ENCODE measurements around the gene VCP. TPM values are rescaled to one million over a fixed set of nuclear protein-coding genes. Genes with fewer than 3 reads are reported as not detected.

Gene VCP
- polyA plus RNA-seq (2013, experiment 1 of 4), result 310 TPM
- 337 TPM for polyA plus RNA-seq (2013, experiment 2 of 4)
- 217 TPM for polyA plus RNA-seq (2013, experiment 3 of 4)
- 273 TPM for polyA plus RNA-seq (2013, experiment 4 of 4)

- peaks cover 41% of the 10 kb centered on the region for H3K36me3 ChIP-seq (ENCODE audit: control insufficient read depth, insufficient read depth, low read length)
- H3K27me3 ChIP-seq (ENCODE audit: control insufficient read depth, insufficient read depth, low read length, poor library complexity, severe bottlenecking), result no peaks in the 10 kb centered on the region
- no peaks in the 10 kb centered on the region for H3K9me3 ChIP-seq (ENCODE audit: control insufficient read depth, low read length)
- H3K27ac ChIP-seq (ENCODE audit: insufficient read depth, low read depth, low read length, poor library complexity, severe bottlenecking), result peak within 1 kb of the TSS; percentile 99
- 6% methylated on average over 54 of the region's 54 CpGs for WGBS, 2 experiments
- peak within 1 kb of the TSS; percentile 90 for H3K4me3 ChIP-seq (ENCODE audit: insufficient read depth, low read depth, low read length)
- peaks cover 19% of the 10 kb centered on the region for H3K4me1 ChIP-seq (ENCODE audit: control insufficient read depth, insufficient read depth, low read length)
Observed at GRCh38 chr9:35072461-35073278, at the start of gene VCP. TSS of gene VCP (minus strand) at chr9:35072625. CDS start at chr9:35072353, 272 bp downstream.

GRCh38 chr9:35116898-35117551 lies 44.6 kb upstream of the VCP start:
- Histone ChIP-seq H3K27me3 (ENCODE audit: control insufficient read depth, insufficient read depth, low read length, poor library complexity, severe bottlenecking) (peaks cover 4% of the 10 kb centered on the region), H3K9me3 (ENCODE audit: control insufficient read depth, low read length) (no peaks in the 10 kb centered on the region), H3K27ac (ENCODE audit: insufficient read depth, low read depth, low read length, poor library complexity, severe bottlenecking) (peak overlapping the region; percentile 91), H3K4me3 (ENCODE audit: insufficient read depth, low read depth, low read length) (peak overlapping the region; percentile 45), H3K36me3 (ENCODE audit: control insufficient read depth, insufficient read depth, low read length) (no peaks in the 10 kb centered on the region), H3K4me1 (ENCODE audit: control insufficient read depth, insufficient read depth, low read length) (peaks cover 10% of the 10 kb centered on the region)
- WGBS, 2 experiments, result 16 to 19% methylated on average over 30 of the region's 30 CpGs

- Histone ChIP-seq H3K27ac (ENCODE audit: insufficient read depth, low read depth, low read length, poor library complexity, severe bottlenecking) (peak overlapping the region; percentile 91), H3K36me3 (ENCODE audit: control insufficient read depth, insufficient read depth, low read length) (no peaks in the 10 kb centered on the region), H3K9me3 (ENCODE audit: control insufficient read depth, low read length) (no peaks in the 10 kb centered on the region), H3K4me1 (ENCODE audit: control insufficient read depth, insufficient read depth, low read length) (peaks cover 13% of the 10 kb centered on the region), H3K27me3 (ENCODE audit: control insufficient read depth, insufficient read depth, low read length, poor library complexity, severe bottlenecking) (peaks cover 4% of the 10 kb centered on the region), H3K4me3 (ENCODE audit: insufficient read depth, low read depth, low read length) (peak overlapping the region; percentile 45)
- WGBS, 2 experiments, result 1 to 2% methylated on average over 12 of the region's 12 CpGs
Observed at GRCh38 chr9:35116539-35116897, 44.1 kb upstream of the VCP start.

- H3K27me3 ChIP-seq (ENCODE audit: control insufficient read depth, insufficient read depth, low read length, poor library complexity, severe bottlenecking), result peaks cover 4% of the 10 kb centered on the region
- H3K36me3 ChIP-seq (ENCODE audit: control insufficient read depth, insufficient read depth, low read length), result no peaks in the 10 kb centered on the region
- peak within 1 kb of the TSS; percentile 56 for H3K4me3 ChIP-seq (ENCODE audit: insufficient read depth, low read depth, low read length)
- WGBS, 2 experiments, result 0% methylated on average over 54 of the region's 54 CpGs
- H3K4me1 ChIP-seq (ENCODE audit: control insufficient read depth, insufficient read depth, low read length), result peaks cover 14% of the 10 kb centered on the region
- H3K9me3 ChIP-seq (ENCODE audit: control insufficient read depth, low read length), result no peaks in the 10 kb centered on the region
- H3K27ac ChIP-seq (ENCODE audit: insufficient read depth, low read depth, low read length, poor library complexity, severe bottlenecking), result peak within 1 kb of the TSS; percentile 97
Observed at GRCh38 chr9:35115680-35116538, 43.5 kb upstream of the VCP start, which contains the start of gene ATOSB. TSS of gene ATOSB (minus strand) at chr9:35115862. CDS start at chr9:35108274, 7,588 bp downstream.

- H3K9me3 ChIP-seq (ENCODE audit: control insufficient read depth, low read length), result no peaks in the 10 kb centered on the region
- no peaks in the 10 kb centered on the region for H3K36me3 ChIP-seq (ENCODE audit: control insufficient read depth, insufficient read depth, low read length)
- H3K27ac ChIP-seq (ENCODE audit: insufficient read depth, low read depth, low read length, poor library complexity, severe bottlenecking), result peak overlapping the region; percentile 97
- 19 to 23% methylated on average over 12 of the region's 12 CpGs for WGBS, 2 experiments
- peaks cover 22% of the 10 kb centered on the region for H3K4me1 ChIP-seq (ENCODE audit: control insufficient read depth, insufficient read depth, low read length)
- peaks cover 4% of the 10 kb centered on the region for H3K27me3 ChIP-seq (ENCODE audit: control insufficient read depth, insufficient read depth, low read length, poor library complexity, severe bottlenecking)
- peak overlapping the region; percentile 56 for H3K4me3 ChIP-seq (ENCODE audit: insufficient read depth, low read depth, low read length)
Observed at GRCh38 chr9:35114840-35115628, 42.6 kb upstream of the VCP start.

GRCh38 chr9:35114113-35114839 lies 41.9 kb upstream of the VCP start:
- 0 to 2% methylated on average over 4 to 5 of the region's 5 CpGs for WGBS, 2 experiments
- peak overlapping the region; percentile 56 for H3K4me3 ChIP-seq (ENCODE audit: insufficient read depth, low read depth, low read length)
- no peaks in the 10 kb centered on the region for H3K9me3 ChIP-seq (ENCODE audit: control insufficient read depth, low read length)
- peaks cover 4% of the 10 kb centered on the region for H3K27me3 ChIP-seq (ENCODE audit: control insufficient read depth, insufficient read depth, low read length, poor library complexity, severe bottlenecking)
- H3K27ac ChIP-seq (ENCODE audit: insufficient read depth, low read depth, low read length, poor library complexity, severe bottlenecking), result peak overlapping the region; percentile 97
- H3K36me3 ChIP-seq (ENCODE audit: control insufficient read depth, insufficient read depth, low read length), result no peaks in the 10 kb centered on the region
- H3K4me1 ChIP-seq (ENCODE audit: control insufficient read depth, insufficient read depth, low read length), result peaks cover 22% of the 10 kb centered on the region

GRCh38 chr9:35112257-35113020 lies 40.0 kb upstream of the VCP start:
- peaks cover 3% of the 10 kb centered on the region for H3K27me3 ChIP-seq (ENCODE audit: control insufficient read depth, insufficient read depth, low read length, poor library complexity, severe bottlenecking)
- no peaks in the 10 kb centered on the region for H3K9me3 ChIP-seq (ENCODE audit: control insufficient read depth, low read length)
- H3K4me1 ChIP-seq (ENCODE audit: control insufficient read depth, insufficient read depth, low read length), result peaks cover 22% of the 10 kb centered on the region
- 87 to 94% methylated on average over 3 of the region's 3 CpGs for WGBS, 2 experiments
- peaks cover 4% of the 10 kb centered on the region for H3K36me3 ChIP-seq (ENCODE audit: control insufficient read depth, insufficient read depth, low read length)
- peak overlapping the region; percentile 21 for H3K4me3 ChIP-seq (ENCODE audit: insufficient read depth, low read depth, low read length)
- H3K27ac ChIP-seq (ENCODE audit: insufficient read depth, low read depth, low read length, poor library complexity, severe bottlenecking), result no peak overlapping the region

GRCh38 chr9:35111001-35111933 lies 38.8 kb upstream of the VCP start:
- peaks cover 11% of the 10 kb centered on the region for H3K36me3 ChIP-seq (ENCODE audit: control insufficient read depth, insufficient read depth, low read length)
- H3K27me3 ChIP-seq (ENCODE audit: control insufficient read depth, insufficient read depth, low read length, poor library complexity, severe bottlenecking), result no peaks in the 10 kb centered on the region
- 1% methylated on average over 57 of the region's 57 CpGs for WGBS, 2 experiments
- H3K4me1 ChIP-seq (ENCODE audit: control insufficient read depth, insufficient read depth, low read length), result peaks cover 22% of the 10 kb centered on the region
- peak overlapping the region; percentile 28 for H3K27ac ChIP-seq (ENCODE audit: insufficient read depth, low read depth, low read length, poor library complexity, severe bottlenecking)
- peak overlapping the region; percentile 73 for H3K4me3 ChIP-seq (ENCODE audit: insufficient read depth, low read depth, low read length)
- H3K9me3 ChIP-seq (ENCODE audit: control insufficient read depth, low read length), result no peaks in the 10 kb centered on the region

All from ectodermal cell (in vitro differentiated cells).